HEK293 (cell line): ENCODE results near the gene OMA1.

Experiments used
- BCL11A ChIP-seq: fragments of 450-650 bp; formaldehyde crosslinking; IDR thresholded peaks from 2 replicates; pipeline ENCODE4 v1.5.1; 2016; ENCODE audit warnings: low read depth, missing biosample characterization, missing genetic modification characterization
- ELK4 ChIP-seq: IDR thresholded peaks from 2 replicates; pipeline ENCODE4 v1.6.1; 2011; ENCODE audit warnings: mild to moderate bottlenecking, low read depth, low read length, borderline replicate concordance
- MEIS1 ChIP-seq: sonication (generic); formaldehyde crosslinking; IDR thresholded peaks from 2 replicates; pipeline ENCODE4 v1.8.1; 2022; ENCODE audit warnings: missing genetic modification reagents, mild to moderate bottlenecking, borderline replicate concordance
- YY1 ChIP-seq: fragments of 450-650 bp; formaldehyde crosslinking; IDR thresholded peaks from 2 replicates; pipeline ENCODE4 v1.5.1; 2018; ENCODE audit warnings: missing biosample characterization, missing genetic modification characterization
- ZNF394 ChIP-seq: fragments of 450-650 bp; formaldehyde crosslinking; IDR thresholded peaks from 2 replicates; pipeline ENCODE4 v1.5.1; 2016; ENCODE audit warnings: missing biosample characterization, missing genetic modification characterization, mild to moderate bottlenecking, moderate library complexity, borderline replicate concordance
- ZNF416 ChIP-seq: fragments of 450-650 bp; formaldehyde crosslinking; IDR thresholded peaks from 2 replicates; pipeline ENCODE4 v1.5.1; 2016; ENCODE audit warnings: missing biosample characterization, missing genetic modification characterization
- ZNF423 ChIP-seq: fragments of 450-650 bp; formaldehyde crosslinking; IDR thresholded peaks from 2 replicates; pipeline ENCODE4 v1.5.1; 2016; ENCODE audit warnings: missing biosample characterization, missing genetic modification characterization
- ZNF501 ChIP-seq: fragments of 450-650 bp; formaldehyde crosslinking; IDR thresholded peaks from 2 replicates; pipeline ENCODE4 v1.5.1; 2016; ENCODE audit warnings: missing biosample characterization, missing genetic modification characterization
- ZNF747 ChIP-seq: fragments of 450-650 bp; formaldehyde crosslinking; IDR thresholded peaks from 2 replicates; pipeline ENCODE4 v1.5.1; 2016; ENCODE audit warnings: missing biosample characterization, missing genetic modification characterization
- ZNF776 ChIP-seq: fragments of 450-650 bp; formaldehyde crosslinking; IDR thresholded peaks from 2 replicates; pipeline ENCODE4 v1.5.0; 2017; ENCODE audit warnings: missing biosample characterization, missing genetic modification characterization, borderline replicate concordance
- TF ChIP-seq, protein P1 (sequence below): fragments of 450-650 bp; formaldehyde crosslinking; IDR thresholded peaks from 2 replicates; pipeline ENCODE4 v1.5.1; 2016; ENCODE audit warnings: missing biosample characterization, missing genetic modification characterization

DNA sequence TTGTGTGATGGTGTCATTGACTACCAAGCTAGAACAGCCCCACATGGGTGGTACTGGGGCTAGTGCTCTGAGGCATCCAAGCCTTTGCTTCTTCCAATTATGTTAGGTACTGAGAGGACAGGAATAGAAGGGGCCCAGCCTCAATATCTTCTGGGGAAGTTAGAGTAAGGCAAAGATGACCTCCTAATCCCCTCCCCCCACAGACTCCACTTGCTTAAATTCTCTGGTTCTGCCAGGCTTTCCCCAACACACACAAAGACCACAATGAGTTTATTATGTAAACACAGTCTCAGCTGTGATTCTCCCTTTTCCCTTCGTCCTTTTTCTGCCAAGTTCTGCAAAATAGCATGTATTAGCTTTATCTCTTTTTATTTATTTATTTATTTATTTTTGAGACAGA, 33.7 kb upstream of the OMA1 start:
- TF ChIP-seq, protein P1, sequence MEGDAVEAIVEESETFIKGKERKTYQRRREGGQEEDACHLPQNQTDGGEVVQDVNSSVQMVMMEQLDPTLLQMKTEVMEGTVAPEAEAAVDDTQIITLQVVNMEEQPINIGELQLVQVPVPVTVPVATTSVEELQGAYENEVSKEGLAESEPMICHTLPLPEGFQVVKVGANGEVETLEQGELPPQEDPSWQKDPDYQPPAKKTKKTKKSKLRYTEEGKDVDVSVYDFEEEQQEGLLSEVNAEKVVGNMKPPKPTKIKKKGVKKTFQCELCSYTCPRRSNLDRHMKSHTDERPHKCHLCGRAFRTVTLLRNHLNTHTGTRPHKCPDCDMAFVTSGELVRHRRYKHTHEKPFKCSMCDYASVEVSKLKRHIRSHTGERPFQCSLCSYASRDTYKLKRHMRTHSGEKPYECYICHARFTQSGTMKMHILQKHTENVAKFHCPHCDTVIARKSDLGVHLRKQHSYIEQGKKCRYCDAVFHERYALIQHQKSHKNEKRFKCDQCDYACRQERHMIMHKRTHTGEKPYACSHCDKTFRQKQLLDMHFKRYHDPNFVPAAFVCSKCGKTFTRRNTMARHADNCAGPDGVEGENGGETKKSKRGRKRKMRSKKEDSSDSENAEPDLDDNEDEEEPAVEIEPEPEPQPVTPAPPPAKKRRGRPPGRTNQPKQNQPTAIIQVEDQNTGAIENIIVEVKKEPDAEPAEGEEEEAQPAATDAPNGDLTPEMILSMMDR (tag by site-specific recombination), result no peak
- TF ChIP-seq ZNF394, result no peak
- no peak for TF ChIP-seq BCL11A (tag by site-specific recombination)
- no peak for TF ChIP-seq ZNF776
- TF ChIP-seq ZNF416, result no peak
- no peak for TF ChIP-seq ZNF747
- TF ChIP-seq ELK4, result no peak
- no peak for TF ChIP-seq MEIS1 (CRISPR knock-in tag)
- no peak for TF ChIP-seq ZNF423 (tag by site-specific recombination)
- no peak for TF ChIP-seq ZNF501 (tag by site-specific recombination)
- no peak for TF ChIP-seq YY1 (tag by site-specific recombination)
